Astrocyte (in vitro differentiated cells and primary cell): ENCODE measurements around the gene CDH20.

Source experiments
- EZH2 ChIP-seq: IDR thresholded peaks from 2 replicates; pipeline ENCODE4 v1.6.1; 2012; ENCODE audit warnings: mild to moderate bottlenecking, low read length, inconsistent platforms; ENCODE audit not compliant: insufficient read depth
- TF ChIP-seq, protein P1 (sequence below): IDR thresholded peaks from 2 replicates; pipeline ENCODE4 v1.5.1; 2011; ENCODE audit warnings: low read depth, mild to moderate bottlenecking, inconsistent platforms, low read length, moderate library complexity; ENCODE audit not compliant: insufficient read depth

DNA sequence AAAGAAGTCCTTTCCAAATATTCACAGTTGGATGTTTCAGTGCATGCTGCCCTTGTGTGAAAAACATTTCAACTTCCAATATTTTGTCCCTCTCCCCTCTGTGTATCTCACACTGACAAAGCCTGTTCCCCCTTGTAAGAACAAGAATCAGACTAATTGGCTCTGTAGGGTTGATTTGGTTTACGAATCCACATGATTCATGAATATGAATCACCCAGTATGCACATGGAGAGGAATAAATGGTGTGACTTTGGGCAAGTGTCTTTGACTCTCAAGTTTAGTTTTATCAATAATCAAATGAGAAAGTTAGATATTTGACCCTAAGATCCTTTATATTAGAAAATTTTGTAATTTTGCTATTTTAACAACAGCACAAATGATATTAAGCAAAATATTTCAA lies 9.3 kb upstream of the CDH20 start:
- TF ChIP-seq EZH2 = no peak
- TF ChIP-seq, protein P1, sequence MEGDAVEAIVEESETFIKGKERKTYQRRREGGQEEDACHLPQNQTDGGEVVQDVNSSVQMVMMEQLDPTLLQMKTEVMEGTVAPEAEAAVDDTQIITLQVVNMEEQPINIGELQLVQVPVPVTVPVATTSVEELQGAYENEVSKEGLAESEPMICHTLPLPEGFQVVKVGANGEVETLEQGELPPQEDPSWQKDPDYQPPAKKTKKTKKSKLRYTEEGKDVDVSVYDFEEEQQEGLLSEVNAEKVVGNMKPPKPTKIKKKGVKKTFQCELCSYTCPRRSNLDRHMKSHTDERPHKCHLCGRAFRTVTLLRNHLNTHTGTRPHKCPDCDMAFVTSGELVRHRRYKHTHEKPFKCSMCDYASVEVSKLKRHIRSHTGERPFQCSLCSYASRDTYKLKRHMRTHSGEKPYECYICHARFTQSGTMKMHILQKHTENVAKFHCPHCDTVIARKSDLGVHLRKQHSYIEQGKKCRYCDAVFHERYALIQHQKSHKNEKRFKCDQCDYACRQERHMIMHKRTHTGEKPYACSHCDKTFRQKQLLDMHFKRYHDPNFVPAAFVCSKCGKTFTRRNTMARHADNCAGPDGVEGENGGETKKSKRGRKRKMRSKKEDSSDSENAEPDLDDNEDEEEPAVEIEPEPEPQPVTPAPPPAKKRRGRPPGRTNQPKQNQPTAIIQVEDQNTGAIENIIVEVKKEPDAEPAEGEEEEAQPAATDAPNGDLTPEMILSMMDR = no peak
